HepG2 (cell line): ENCODE data around the gene FRAS1. TPM values are rescaled to one million over a fixed set of nuclear protein-coding genes. Genes with fewer than 3 reads are reported as not detected.

Experiments used
- ATAC-seq: fragments of 200-7000 bp; cut with Tn5 transposase; 3 replicates; pipeline ENCODE4 v1.9.1; 2020; ENCODE audit warnings: mild to moderate bottlenecking, moderate library complexity
- BruUV-seq: library from RNA; stranded (reverse); fragments of 400-500 nt; replicated peaks from 2 replicates; lab custom pipeline; 2021; lab: Mats Ljungman, UMichigan
- CTCF ChIA-PET: fragments of 300-600 bp; formaldehyde crosslinking; extraction: SDS; loops from one replicate; lab custom pipeline; 2021; ENCODE audit warnings: low total read pairs, inconsistent platforms, low intra/inter-chr PET ratio; lab: Yijun Ruan, JAX
- POLR2A ChIA-PET: fragments of 350-600 bp; sonication (Branson Sonifier 250); formaldehyde crosslinking; loops from one replicate; lab custom pipeline; 2020; ENCODE audit warnings: antibody characterized with exemption, inconsistent platforms; lab: Yijun Ruan, JAX
- DNase-seq: peaks from one replicate; pipeline ENCODE4 v3.0.0-alpha.2; 2015; ENCODE audit warnings: low spot score
- FAIRE-seq: peaks from 3 replicates; lab custom pipeline; 2011; peaks lifted over from hg19 to GRCh38; lab: Jason Lieb, UNC
- H2AFZ ChIP-seq: one replicate; pipeline ENCODE4 v1.6.1; 2011; ENCODE audit warnings: low read length, inconsistent platforms
- H3K27ac ChIP-seq: fragments of 300-600 bp; 3 replicates; pipeline ENCODE4 v1.8.0; 2011; ENCODE audit warnings: mixed run types, mild to moderate bottlenecking, mixed read lengths, low read length, inconsistent platforms; ENCODE audit not compliant: insufficient read depth; ENCODE audit errors: extremely low read length
- H3K27me3 ChIP-seq, 2 experiments: fragments of 200-600 bp in 1 of 2; 2 replicates in 1 of 2; 3 replicates in 1 of 2; pipeline versions ENCODE4 v1.6.0 to v1.8.0; 2011; ENCODE audit warnings: low read length in 2 of 2, mild to moderate bottlenecking in 2 of 2, moderate library complexity in 2 of 2, inconsistent platforms in 1 of 2; ENCODE audit not compliant: insufficient read depth in 2 of 2, control insufficient read depth in 1 of 2
- H3K36me3 ChIP-seq, 2 experiments: fragments of 200-600 bp in 1 of 2; replicated peaks in 1 of 2; 2 replicates in 1 of 2; 3 replicates in 1 of 2; pipeline versions ENCODE4 v1.5.1 to v1.8.0; 2011; ENCODE audit warnings: low read length in 2 of 2, inconsistent platforms in 1 of 2; ENCODE audit not compliant: insufficient read depth in 2 of 2, control insufficient read depth in 1 of 2
- H3K4me1 ChIP-seq: 2 replicates; pipeline ENCODE4 v1.5.1; 2012; ENCODE audit warnings: low read length, inconsistent platforms; ENCODE audit not compliant: insufficient read depth
- H3K4me2 ChIP-seq: 2 replicates; pipeline ENCODE4 v1.6.0; 2011; ENCODE audit warnings: low read depth, low read length, inconsistent platforms
- H3K4me3 ChIP-seq, 3 experiments: fragments of 200-600 bp in 1 of 3; sonication (generic), shearing (Covaris generic) in 1 of 3; replicated peaks in 1 of 3; 2 replicates each; pipeline ENCODE4 v1.5.1; 2011 to 2016; ENCODE audit warnings: low read length in 3 of 3, inconsistent platforms in 2 of 3, low read depth in 2 of 3, mild to moderate bottlenecking in 2 of 3, control low read depth in 1 of 3, mixed read lengths in 1 of 3; ENCODE audit not compliant: insufficient read depth in 1 of 3
- H3K79me2 ChIP-seq: one replicate; pipeline ENCODE4 v1.6.1; 2011; ENCODE audit warnings: low read length, inconsistent platforms; ENCODE audit not compliant: insufficient read depth
- H3K9ac ChIP-seq: 2 replicates; pipeline ENCODE4 v1.6.0; 2011; ENCODE audit warnings: mild to moderate bottlenecking, low read depth, low read length, inconsistent platforms; ENCODE audit not compliant: insufficient read depth
- H3K9me3 ChIP-seq: 2 replicates; pipeline ENCODE4 v1.5.1; 2012; ENCODE audit warnings: mild to moderate bottlenecking, low read length
- H4K20me1 ChIP-seq: 2 replicates; pipeline ENCODE4 v1.6.0; 2011; ENCODE audit warnings: inconsistent platforms, mild to moderate bottlenecking, low read length, moderate library complexity; ENCODE audit not compliant: insufficient read depth
- DR1 ChIP-seq: sonication (generic); formaldehyde crosslinking; IDR thresholded peaks from 2 replicates; pipeline ENCODE4 v1.8.0; 2021; ENCODE audit warnings: mild to moderate bottlenecking, missing genetic modification reagents, inconsistent platforms
- FLYWCH1 ChIP-seq: sonication (generic); formaldehyde crosslinking; IDR thresholded peaks from 2 replicates; pipeline ENCODE4 v1.8.1; 2023; ENCODE audit warnings: mild to moderate bottlenecking, missing genetic modification reagents
- GMEB1 ChIP-seq: sonication (generic); formaldehyde crosslinking; IDR thresholded peaks from 2 replicates; pipeline ENCODE4 v1.5.1; 2020; ENCODE audit warnings: missing genetic modification reagents, mild to moderate bottlenecking, borderline replicate concordance
- GPN1 ChIP-seq: sonication (generic); formaldehyde crosslinking; IDR thresholded peaks from 2 replicates; pipeline ENCODE4 v1.5.1; 2020; ENCODE audit warnings: missing genetic modification reagents, borderline replicate concordance
- HMG20A ChIP-seq: IDR thresholded peaks from 2 replicates; pipeline ENCODE4 v1.6.1; 2016; ENCODE audit warnings: borderline replicate concordance
- NR3C1 ChIP-seq: sonication (generic); formaldehyde crosslinking; IDR thresholded peaks from 2 replicates; pipeline ENCODE4 v1.4.0; 2020; ENCODE audit warnings: missing genetic modification reagents
- SMARCC2 ChIP-seq: fragments of 450-650 bp; IDR thresholded peaks from 2 replicates; pipeline ENCODE4 v1.6.1; 2017; ENCODE audit warnings: antibody characterized with exemption, mild to moderate bottlenecking
- SRSF1 ChIP-seq: fragments of 200-400 bp; formaldehyde crosslinking; optimal IDR thresholded peaks from 2 replicates; pipeline ENCODE3; 2017; ENCODE audit warnings: mild to moderate bottlenecking, low read depth, low read length, moderate library complexity
- TBL1XR1 ChIP-seq: fragments of 150-350 bp; IDR thresholded peaks from 2 replicates; pipeline ENCODE4 v1.6.1; 2014; ENCODE audit warnings: borderline replicate concordance, low read length; ENCODE audit not compliant: partially characterized antibody
- TRIM22 ChIP-seq: fragments of 450-650 bp; IDR thresholded peaks from 2 replicates; pipeline ENCODE4 v1.6.1; 2017
- YY1 ChIP-seq: IDR thresholded peaks from 2 replicates; pipeline ENCODE4 v1.6.1; 2011; ENCODE audit warnings: low read length, low read depth, moderate library complexity, mild to moderate bottlenecking; ENCODE audit not compliant: insufficient read depth, insufficient replicate concordance
- ZNF263 ChIP-seq: sonication (generic); formaldehyde crosslinking; IDR thresholded peaks from 2 replicates; pipeline ENCODE4 v1.4.0; 2020; ENCODE audit warnings: missing genetic modification reagents
- ZNF577 ChIP-seq: sonication (generic); formaldehyde crosslinking; IDR thresholded peaks from 2 replicates; pipeline ENCODE4 v1.4.0; 2020; ENCODE audit warnings: mild to moderate bottlenecking, low read depth, missing genetic modification reagents, borderline replicate concordance
- ZNF780A ChIP-seq: sonication (generic); formaldehyde crosslinking; IDR thresholded peaks from 2 replicates; pipeline ENCODE4 v1.8.0; 2022; ENCODE audit warnings: mild to moderate bottlenecking, missing genetic modification reagents, moderate library complexity
- ZSCAN9 ChIP-seq: IDR thresholded peaks from 2 replicates; pipeline ENCODE4 v1.6.1; 2016; ENCODE audit warnings: borderline replicate concordance
- WGBS: methylation state at CpG from one replicate; pipeline ENCODE4 v1.1.6; 2017; ENCODE audit warnings: low lambda C conversion rate; 5-methylcytosine and 5-hydroxymethylcytosine counted together
- in situ Hi-C: cut with HindIII; loops from 2 replicates; pipeline ENCODE4 v1.10.0; 2017; ENCODE audit warnings: low pct_unique_long_range_greater_than_20kb; ENCODE audit not compliant: extremely low pct_ligation_motif_present
- intact Hi-C: fragments of 100-400 bp; cut with micrococcal nuclease; formaldehyde crosslinking; loops from one replicate; pipeline ENCODE4 v1.10.0; 2022; ENCODE audit not compliant: unreplicated experiment
- polyA plus RNA-seq, 8 experiments: library from polyadenylated mRNA; depleted of rRNA in 3 of 8; stranded (reverse) in 7 of 8; unstranded in 1 of 8; fragments of >200 nt; fragmentation: Illumina TruSeq in 4 of 8; extraction: Trizol in 4 of 8; gene quantifications; 2 replicates each; pipeline versions ENCODE4 v1.2.1 to v1.2.3, GENCODE V29; 2011 to 2016; ENCODE audit warnings: low read depth in 4 of 8, missing spikeins in 1 of 8, mixed read lengths in 1 of 8; ENCODE audit not compliant: insufficient read depth in 1 of 8
- total RNA-seq, 5 experiments: library from RNA; depleted of rRNA; stranded (reverse); fragments of >200 nt; fragmentation: Illumina TruSeq; extraction: Trizol; gene quantifications; 2 replicates each; pipeline ENCODE4 v1.2.3, GENCODE V29; 2016; ENCODE audit warnings: low read depth in 1 of 5
- TF ChIP-seq, protein P1 (sequence below): sonication (generic); formaldehyde crosslinking; IDR thresholded peaks from 2 replicates; pipeline ENCODE4 v1.4.0; 2020; ENCODE audit warnings: mild to moderate bottlenecking, missing genetic modification reagents, borderline replicate concordance
- TF ChIP-seq, protein P2 (sequence below): sonication (generic); formaldehyde crosslinking; IDR thresholded peaks from 2 replicates; pipeline ENCODE4 v1.4.0; 2020; ENCODE audit warnings: mild to moderate bottlenecking, missing genetic modification reagents
- TF ChIP-seq, protein P3 (sequence below): sonication (generic); formaldehyde crosslinking; IDR thresholded peaks from 2 replicates; pipeline ENCODE4 v1.5.0; 2020; ENCODE audit warnings: missing genetic modification reagents, mild to moderate bottlenecking, borderline replicate concordance

Gene FRAS1
- total and polyA plus RNA-seq, 2 of the 13 experiments (the other 11 are each of a cell fraction or from before 2014, with no cell fraction given) = 22.5 to 31.6 TPM

GRCh38 chr4:78322032-78322431 lies 264.9 kb downstream of the FRAS1 start:
- POLR2A ChIA-PET = no interaction called here
- no peaks in the 10 kb centered on the region for H3K9me3 ChIP-seq
- H3K4me1 ChIP-seq = peaks cover 9% of the 10 kb centered on the region
- no peaks in the 10 kb centered on the region for H3K27me3 ChIP-seq
- H2AFZ ChIP-seq = no peak overlapping the region
- H4K20me1 ChIP-seq = no peaks in the 10 kb centered on the region
- in situ Hi-C loops = no loop called here
- H3K9ac ChIP-seq = no peak overlapping the region
- no peak for FAIRE-seq
- 99% methylated on average over 5 of the region's 5 CpGs for WGBS
- no peak for TF ChIP-seq HMG20A
- TF ChIP-seq, protein P1, sequence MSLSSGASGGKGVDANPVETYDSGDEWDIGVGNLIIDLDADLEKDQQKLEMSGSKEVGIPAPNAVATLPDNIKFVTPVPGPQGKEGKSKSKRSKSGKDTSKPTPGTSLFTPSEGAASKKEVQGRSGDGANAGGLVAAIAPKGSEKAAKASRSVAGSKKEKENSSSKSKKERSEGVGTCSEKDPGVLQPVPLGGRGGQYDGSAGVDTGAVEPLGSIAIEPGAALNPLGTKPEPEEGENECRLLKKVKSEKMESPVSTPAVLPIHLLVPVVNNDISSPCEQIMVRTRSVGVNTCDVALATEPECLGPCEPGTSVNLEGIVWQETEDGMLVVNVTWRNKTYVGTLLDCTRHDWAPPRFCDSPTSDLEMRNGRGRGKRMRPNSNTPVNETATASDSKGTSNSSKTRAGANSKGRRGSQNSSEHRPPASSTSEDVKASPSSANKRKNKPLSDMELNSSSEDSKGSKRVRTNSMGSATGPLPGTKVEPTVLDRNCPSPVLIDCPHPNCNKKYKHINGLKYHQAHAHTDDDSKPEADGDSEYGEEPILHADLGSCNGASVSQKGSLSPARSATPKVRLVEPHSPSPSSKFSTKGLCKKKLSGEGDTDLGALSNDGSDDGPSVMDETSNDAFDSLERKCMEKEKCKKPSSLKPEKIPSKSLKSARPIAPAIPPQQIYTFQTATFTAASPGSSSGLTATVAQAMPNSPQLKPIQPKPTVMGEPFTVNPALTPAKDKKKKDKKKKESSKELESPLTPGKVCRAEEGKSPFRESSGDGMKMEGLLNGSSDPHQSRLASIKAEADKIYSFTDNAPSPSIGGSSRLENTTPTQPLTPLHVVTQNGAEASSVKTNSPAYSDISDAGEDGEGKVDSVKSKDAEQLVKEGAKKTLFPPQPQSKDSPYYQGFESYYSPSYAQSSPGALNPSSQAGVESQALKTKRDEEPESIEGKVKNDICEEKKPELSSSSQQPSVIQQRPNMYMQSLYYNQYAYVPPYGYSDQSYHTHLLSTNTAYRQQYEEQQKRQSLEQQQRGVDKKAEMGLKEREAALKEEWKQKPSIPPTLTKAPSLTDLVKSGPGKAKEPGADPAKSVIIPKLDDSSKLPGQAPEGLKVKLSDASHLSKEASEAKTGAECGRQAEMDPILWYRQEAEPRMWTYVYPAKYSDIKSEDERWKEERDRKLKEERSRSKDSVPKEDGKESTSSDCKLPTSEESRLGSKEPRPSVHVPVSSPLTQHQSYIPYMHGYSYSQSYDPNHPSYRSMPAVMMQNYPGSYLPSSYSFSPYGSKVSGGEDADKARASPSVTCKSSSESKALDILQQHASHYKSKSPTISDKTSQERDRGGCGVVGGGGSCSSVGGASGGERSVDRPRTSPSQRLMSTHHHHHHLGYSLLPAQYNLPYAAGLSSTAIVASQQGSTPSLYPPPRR (CRISPR knock-in tag) = no peak
- no peak for TF ChIP-seq ZNF780A
- TF ChIP-seq, protein P2, sequence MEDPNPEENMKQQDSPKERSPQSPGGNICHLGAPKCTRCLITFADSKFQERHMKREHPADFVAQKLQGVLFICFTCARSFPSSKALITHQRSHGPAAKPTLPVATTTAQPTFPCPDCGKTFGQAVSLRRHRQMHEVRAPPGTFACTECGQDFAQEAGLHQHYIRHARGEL = no peak
- no peak for TF ChIP-seq TBL1XR1
- TF ChIP-seq ZNF577 = no peak
- TF ChIP-seq, protein P3, sequence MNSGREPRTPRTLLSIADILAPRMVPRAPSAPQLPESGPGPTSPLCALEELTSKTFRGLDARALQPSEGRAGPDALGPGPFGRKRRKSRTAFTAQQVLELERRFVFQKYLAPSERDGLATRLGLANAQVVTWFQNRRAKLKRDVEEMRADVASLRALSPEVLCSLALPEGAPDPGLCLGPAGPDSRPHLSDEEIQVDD (CRISPR knock-in tag) = no peak
- no peak for TF ChIP-seq TRIM22
- TF ChIP-seq FLYWCH1 (CRISPR knock-in tag) = no peak
- no peak for TF ChIP-seq SRSF1
- no peak for TF ChIP-seq ZSCAN9 (CRISPR knock-in tag)
- no peak for TF ChIP-seq ZNF263
- TF ChIP-seq SMARCC2 = no peak
- no peak for TF ChIP-seq YY1
- no peak for TF ChIP-seq GMEB1 (CRISPR knock-in tag)
- no peak for TF ChIP-seq GPN1 (CRISPR knock-in tag)
- TF ChIP-seq DR1 (CRISPR knock-in tag) = no peak
- TF ChIP-seq NR3C1 = no peak
- TF ChIP-seq, all 625 proteins: peak for 0
- H3K4me3 ChIP-seq = no peak overlapping the region
- intact Hi-C loops = no loop called here
- CTCF ChIA-PET = no interaction called here
- peaks cover 17 to 41% of the 10 kb centered on the region in 2 experiments; a peak in 4 of 5 replicates for H3K36me3 ChIP-seq
- BruUV-seq = no TSS peak
- no peaks in the 10 kb centered on the region for H3K79me2 ChIP-seq
- DNase-seq = no peak
- no peak overlapping the region for H3K4me2 ChIP-seq
- no peak for ATAC-seq
- H3K27ac ChIP-seq = no peak overlapping the region
